Midbrain (tissue), 1 donor: ENCODE results near the gene TECR.
"Not testable (repeated sequence)": the region's sequence is repeated elsewhere in the genome, so short reads cannot be mapped to it uniquely, and the experiment has no call there.

ENCODE experiments used
- DNase-seq: peaks from one replicate; lab custom pipeline; 2025; lab: John Stamatoyannopoulos, UW

Gene TECR

DNA sequence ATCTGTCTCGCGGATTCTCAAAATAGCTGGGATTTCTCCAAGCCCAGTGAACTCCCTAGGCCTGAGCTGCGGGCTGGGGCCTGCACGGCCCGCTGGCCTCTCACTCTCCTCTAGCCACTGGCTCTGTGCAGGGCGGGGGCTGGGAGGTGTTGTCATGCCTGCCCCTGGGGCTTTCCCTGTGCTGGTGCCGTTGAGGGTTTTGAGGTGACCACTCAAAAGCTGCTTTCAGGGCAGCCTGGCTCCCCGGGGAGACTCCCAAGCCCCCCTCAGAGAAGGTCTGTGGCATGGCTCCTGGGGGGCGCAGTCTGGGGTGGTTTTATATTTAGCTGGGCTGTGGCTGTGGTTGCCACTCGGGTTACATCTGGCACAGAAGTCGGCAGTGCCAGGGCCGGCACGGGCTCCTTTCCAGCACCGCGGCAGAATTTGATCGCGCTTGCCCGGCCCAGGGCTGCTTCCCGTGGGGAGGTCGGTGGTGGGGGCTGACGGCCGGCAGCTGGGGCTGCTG, 32.5 kb downstream of the TECR start:
- DNase-seq: peak; percentile 76

- DNase-seq: no peak
These were observed 33.5 kb downstream of the TECR start for GRCh38 chr19:14562660-14563589.

GRCh38 chr19:14563590-14563926, 34.2 kb downstream of the TECR start:
- no peak for DNase-seq

DNA sequence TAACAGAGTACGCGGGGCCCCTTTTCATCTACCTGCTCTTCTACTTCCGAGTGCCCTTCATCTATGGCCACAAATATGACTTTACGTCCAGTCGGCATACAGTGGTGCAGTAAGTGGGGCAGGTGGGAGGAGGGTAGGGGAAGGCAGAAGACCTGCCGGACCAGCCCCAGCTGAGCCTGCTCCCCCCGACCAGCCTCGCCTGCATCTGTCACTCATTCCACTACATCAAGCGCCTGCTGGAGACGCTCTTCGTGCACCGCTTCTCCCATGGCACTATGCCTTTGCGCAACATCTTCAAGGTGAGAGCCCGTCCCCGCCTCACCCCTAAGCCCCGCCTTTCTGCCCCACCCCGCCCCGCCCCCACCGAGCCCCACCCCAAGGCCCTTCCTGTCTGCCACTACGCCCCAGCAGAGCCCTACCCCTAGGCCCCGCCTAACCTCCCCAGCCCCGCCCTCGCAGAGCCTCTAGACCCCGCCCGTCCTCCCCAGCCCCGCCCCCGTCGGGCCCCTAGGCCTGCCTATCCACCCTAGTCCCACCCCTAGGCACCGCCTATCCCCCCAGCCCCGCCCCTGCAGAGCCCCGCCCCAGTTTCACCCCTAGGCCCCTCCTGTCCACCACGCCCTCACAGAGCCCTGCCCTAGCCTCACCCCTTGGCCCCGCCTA, 34.7 kb downstream of the TECR start:
- no peak for DNase-seq

DNA sequence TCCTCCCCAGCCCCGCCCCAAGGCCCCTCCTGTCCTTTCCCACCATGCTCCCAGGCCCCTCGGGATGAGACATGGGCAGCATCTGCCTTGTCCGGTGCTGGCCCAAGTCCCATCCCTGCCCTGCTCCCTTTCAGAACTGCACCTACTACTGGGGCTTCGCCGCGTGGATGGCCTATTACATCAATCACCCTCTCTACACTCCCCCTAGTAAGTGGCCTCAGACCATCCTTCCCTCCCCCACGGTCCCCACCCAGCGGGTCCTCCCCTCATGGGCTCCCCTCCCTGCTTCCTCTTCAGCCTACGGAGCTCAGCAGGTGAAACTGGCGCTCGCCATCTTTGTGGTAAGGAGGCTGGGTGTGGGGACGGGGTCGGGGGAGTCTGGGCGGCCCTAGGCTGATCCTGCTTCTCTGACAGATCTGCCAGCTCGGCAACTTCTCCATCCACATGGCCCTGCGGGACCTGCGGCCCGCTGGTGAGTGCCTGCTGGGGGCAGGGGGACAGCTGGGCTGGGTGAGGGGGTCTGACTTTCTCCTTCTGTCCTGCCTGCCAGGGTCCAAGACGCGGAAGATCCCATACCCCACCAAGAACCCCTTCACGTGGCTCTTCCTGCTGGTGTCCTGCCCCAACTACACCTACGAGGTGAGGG, 35.4 kb downstream of the TECR start:
- not testable (repeated sequence) for DNase-seq

GRCh38 chr19:14565298-14565679, 35.9 kb downstream of the TECR start:
- DNase-seq: no peak

DNA sequence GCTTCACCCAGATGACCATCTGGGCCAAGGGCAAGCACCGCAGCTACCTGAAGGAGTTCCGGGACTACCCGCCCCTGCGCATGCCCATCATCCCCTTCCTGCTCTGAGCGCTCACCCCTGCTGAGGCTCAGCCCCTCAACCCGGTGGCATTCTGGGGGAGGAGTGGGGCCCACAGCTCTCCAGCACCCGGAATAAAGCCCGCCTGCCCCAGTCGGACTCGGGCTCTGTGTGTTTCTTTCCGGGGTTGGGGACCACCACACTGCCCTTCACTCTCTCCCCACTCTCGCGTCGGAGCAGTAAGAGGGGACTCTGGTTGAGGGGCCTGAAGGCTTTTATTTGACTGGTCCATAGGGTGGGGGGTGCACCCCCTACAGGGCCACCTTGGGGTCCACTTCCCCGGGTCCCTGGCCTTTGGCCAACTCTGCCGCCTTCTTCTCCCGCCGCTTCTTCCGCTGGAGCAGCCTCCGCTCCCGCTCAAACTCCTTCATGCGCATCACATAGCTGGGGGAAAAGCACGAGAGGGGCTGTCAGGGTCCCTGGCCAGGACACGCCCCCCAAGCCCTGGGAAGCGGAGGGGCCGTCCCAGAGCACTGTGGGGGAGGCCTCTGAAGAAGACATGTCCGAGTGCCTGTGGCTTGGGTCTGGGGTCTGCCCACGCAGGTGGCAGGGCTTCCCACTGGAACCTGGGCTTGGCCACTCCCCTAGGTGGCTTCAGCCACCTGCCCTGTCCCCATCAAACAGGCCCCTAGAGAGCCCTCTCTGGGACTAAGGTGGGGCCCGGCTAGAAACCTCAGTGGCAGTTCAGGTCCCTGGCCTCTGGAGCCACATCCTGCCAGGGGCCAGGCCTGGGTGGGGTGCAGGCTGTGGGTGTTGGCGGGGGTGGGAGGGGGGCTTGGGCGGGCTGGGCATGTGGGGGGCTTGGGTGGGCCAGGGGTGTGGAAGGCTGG, 36.6 kb downstream of the TECR start:
- DNase-seq: no peak

GRCh38 chr19:14566712-14567077, 37.3 kb downstream of the TECR start:
- DNase-seq: no peak

GRCh38 chr19:14567079-14567478, 37.7 kb downstream of the TECR start:
- DNase-seq: no peak

DNA sequence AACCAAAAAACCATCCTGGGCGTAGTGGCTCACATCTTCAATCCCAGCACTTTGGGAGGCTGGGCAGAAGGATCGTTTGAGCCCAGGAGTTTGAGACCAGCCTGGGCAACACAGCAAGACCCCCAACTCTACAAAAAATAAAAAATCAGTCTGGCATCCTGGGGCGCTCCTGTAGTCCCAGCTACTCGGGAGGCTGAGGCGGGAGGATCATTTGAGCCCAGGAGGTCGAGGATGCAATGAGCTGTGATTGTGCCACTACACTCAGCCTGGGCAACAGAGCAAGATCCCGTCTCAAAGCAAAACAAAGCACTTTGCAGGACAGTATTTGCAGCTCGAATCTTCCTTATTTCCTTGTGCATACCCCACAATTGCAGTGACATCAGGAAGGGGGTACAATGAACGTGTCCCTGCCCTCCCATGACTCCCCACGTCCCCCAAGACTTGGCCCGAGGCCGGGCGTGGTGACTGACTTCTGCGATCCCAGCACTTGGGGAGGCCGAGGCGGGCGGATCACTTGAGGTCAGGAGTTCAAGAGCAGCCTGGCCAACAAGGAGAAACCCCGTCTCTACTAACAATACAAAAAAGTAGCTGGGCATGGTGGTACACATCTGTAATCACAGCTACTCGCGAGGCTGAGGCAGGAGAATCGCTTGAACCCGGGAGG, 41.6 kb downstream of the TECR start:
- DNase-seq: no peak

GRCh38 chr19:14571695-14572490, 42.5 kb downstream of the TECR start, which contains the start of gene NDUFB7:
TSS of gene NDUFB7 (minus strand) at chr19:14572066. CDS start at chr19:14572000, 66 bp downstream.
- DNase-seq: peak; percentile 95

GRCh38 chr19:14575428-14575980, 46.1 kb downstream of the TECR start:
- no peak for DNase-seq

DNA sequence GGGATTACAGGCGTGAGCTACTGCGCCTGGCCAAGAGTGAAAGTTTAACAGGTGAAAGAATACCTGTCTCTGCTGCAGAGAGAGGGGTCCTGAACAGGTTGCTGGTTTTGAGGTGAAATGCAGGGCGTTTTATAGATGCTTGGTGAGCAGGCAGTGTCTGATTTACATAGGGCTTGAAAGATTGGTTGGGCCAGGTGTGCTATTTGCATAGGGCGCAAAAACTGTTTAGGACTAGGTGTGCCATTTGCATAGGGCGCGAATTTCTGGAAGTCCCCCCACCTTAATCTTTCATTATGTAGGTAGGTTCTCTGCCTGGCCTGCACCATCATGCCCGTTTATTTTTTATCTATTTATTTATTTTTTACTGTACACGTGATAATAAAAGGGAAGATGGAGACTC, 47.0 kb downstream of the TECR start:
- no peak for DNase-seq

GRCh38 chr19:14577264-14577663, 47.9 kb downstream of the TECR start:
- DNase-seq: no peak

GRCh38 chr19:14577885-14578427, 48.6 kb downstream of the TECR start:
- DNase-seq: no peak

DNA sequence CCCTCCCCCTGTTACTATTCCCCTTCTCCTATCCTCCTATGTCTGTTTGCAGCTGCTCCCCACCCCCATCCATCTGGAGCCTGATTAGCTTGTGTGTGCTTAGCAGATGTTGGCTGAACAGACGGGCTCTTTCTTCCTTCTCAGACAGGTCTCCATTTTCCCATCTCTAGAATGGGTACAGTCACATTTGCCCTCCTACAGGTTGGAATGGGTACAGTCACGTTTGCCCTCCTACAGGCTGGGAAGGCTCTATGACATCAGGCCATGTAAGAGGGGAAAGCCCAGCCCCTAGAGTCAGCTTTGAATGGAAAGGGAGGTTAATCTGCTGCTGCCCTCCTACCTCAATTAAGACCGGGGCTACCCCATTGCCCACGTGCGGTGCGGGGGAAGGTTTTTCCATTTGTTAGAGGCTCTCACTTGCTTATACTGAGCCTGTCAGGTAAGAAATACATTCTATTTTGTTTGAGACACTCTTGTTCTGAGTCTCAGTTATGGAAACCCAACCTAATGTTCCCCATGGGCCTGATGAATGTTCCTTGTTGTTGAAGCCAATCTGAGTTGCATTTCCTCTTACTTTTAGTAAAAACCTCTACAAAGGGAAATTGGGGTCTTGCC, 51.3 kb downstream of the TECR start:
- DNase-seq: no peak

DNA sequence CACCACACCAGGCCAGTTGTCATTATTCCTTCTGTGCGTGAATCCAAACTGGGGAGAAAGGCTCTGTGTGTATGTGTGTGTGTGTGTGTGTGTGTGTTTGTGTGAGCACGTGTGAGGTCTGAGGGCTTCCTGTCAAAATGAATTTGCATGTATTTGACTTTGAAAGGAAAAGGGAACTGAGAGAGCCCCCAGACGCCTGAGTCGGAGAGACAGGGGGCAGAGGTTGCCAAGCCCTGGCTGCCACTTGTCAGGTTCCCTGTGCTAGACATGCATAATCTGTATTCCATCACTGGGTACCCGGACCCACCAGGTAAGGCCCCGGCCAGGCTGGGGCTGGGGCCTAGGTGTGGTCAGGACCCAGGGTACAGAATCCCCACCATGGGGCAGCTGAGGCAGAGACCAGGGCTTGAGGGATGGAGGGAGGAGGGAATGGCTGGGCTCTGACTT, 53.5 kb downstream of the TECR start, which contains the start of gene CLEC17A:
CLEC17A (plus strand) TSS at position 191 of the 447 bp plus-strand sequence; CDS start at position 268, 77 bp downstream.
- DNase-seq: no peak

- not testable (repeated sequence) for DNase-seq
These were observed 55.0 kb downstream of the TECR start for GRCh38 chr19:14584372-14584771.

DNA sequence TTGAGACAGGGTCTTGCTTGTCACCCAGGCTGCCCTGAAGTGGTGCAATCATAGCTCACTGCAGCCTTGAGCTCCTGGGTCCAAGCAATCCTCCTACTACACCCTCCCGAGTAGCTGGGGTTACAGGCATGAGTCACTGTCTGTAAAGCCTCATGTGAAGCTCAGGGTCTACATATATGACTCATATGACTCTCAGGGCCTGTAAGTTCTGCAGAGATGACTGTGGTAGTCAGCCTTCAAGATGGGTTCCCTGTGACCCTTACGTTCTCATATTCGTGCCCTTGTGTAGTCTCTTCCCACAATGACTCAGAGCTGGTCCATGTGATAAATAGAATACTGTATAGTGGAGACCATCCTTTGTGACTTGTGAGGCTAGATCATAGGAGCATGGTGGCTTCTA, 55.8 kb downstream of the TECR start:
- not testable (repeated sequence) for DNase-seq
